Lower lobe of right lung (tissue), 2 donors: ENCODE data around the gene CD248. TPM values are rescaled to one million over a fixed set of nuclear protein-coding genes. Genes with fewer than 3 reads are reported as not detected.
"Not testable (repeated sequence)": the region's sequence is repeated elsewhere in the genome, so short reads cannot be mapped to it uniquely, and the experiment has no call there.

Experiments used
- ATAC-seq, 2 donors: fragments of 200-7000 bp; cut with Tn5 transposase; one replicate each; pipeline ENCODE4 v1.9.1; 2020 to 2022; ENCODE audit warnings: mild to moderate bottlenecking in 2 of 2, moderate library complexity in 2 of 2
- DNase-seq: peaks from one replicate; pipeline ENCODE4 v3.0.0-alpha.2; 2020
- H3K27ac ChIP-seq: fragments of 200-600 bp; one replicate; pipeline ENCODE4 v1.8.0; 2022
- H3K27me3 ChIP-seq: fragments of 200-600 bp; one replicate; pipeline ENCODE4 v1.8.0; 2022; ENCODE audit warnings: low read depth
- H3K36me3 ChIP-seq: fragments of 200-600 bp; one replicate; pipeline ENCODE4 v1.8.0; 2022; ENCODE audit warnings: mild to moderate bottlenecking
- H3K4me1 ChIP-seq: fragments of 200-600 bp; one replicate; pipeline ENCODE4 v1.8.0; 2022
- H3K4me3 ChIP-seq: fragments of 200-600 bp; one replicate; pipeline ENCODE4 v1.8.0; 2022; ENCODE audit warnings: mild to moderate bottlenecking
- H3K9me3 ChIP-seq: fragments of 200-600 bp; one replicate; pipeline ENCODE4 v1.8.0; 2022
- intact Hi-C: fragments of 100-400 bp; cut with DNase I; formaldehyde crosslinking; loops from one replicate; pipeline ENCODE4 v1.11.0; 2022
- total RNA-seq: library from RNA; stranded (reverse); fragmentation: NEBNext Ultra II Directional; extraction: Animal tissue kit (Norgen Biotek cat#: 25700); gene quantifications from one replicate; pipeline ENCODE4 v1.2.1, GENCODE V29; 2021
- TF ChIP-seq, protein P1 (sequence below): fragments of 200-600 bp; IDR thresholded peaks from one replicate; pipeline ENCODE4 v1.8.0; 2022; ENCODE audit warnings: antibody characterized with exemption, mild to moderate bottlenecking
- donor health status: DM: no; HTN: yes; CAD: no; lungs with severe emphysema.

Gene CD248
- total RNA-seq, 1 donor from 2014 or later, result 28.7 TPM

- Histone ChIP-seq H3K27ac (peak overlapping the region; percentile 41), H3K4me1 (peaks cover 15% of the 10 kb centered on the region), H3K9me3 (no peaks in the 10 kb centered on the region), H3K36me3 (no peaks in the 10 kb centered on the region), H3K4me3 (no peak overlapping the region), H3K27me3 (no peaks in the 10 kb centered on the region)
- DNase-seq, result no peak
- TF ChIP-seq, protein P1, sequence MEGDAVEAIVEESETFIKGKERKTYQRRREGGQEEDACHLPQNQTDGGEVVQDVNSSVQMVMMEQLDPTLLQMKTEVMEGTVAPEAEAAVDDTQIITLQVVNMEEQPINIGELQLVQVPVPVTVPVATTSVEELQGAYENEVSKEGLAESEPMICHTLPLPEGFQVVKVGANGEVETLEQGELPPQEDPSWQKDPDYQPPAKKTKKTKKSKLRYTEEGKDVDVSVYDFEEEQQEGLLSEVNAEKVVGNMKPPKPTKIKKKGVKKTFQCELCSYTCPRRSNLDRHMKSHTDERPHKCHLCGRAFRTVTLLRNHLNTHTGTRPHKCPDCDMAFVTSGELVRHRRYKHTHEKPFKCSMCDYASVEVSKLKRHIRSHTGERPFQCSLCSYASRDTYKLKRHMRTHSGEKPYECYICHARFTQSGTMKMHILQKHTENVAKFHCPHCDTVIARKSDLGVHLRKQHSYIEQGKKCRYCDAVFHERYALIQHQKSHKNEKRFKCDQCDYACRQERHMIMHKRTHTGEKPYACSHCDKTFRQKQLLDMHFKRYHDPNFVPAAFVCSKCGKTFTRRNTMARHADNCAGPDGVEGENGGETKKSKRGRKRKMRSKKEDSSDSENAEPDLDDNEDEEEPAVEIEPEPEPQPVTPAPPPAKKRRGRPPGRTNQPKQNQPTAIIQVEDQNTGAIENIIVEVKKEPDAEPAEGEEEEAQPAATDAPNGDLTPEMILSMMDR, result no peak
- intact Hi-C loops, result no loop called here
- peak; percentile 37 to 49 for ATAC-seq
Observed at GRCh38 chr11:66362481-66363147, 45.8 kb upstream of the CD248 start.

DNA sequence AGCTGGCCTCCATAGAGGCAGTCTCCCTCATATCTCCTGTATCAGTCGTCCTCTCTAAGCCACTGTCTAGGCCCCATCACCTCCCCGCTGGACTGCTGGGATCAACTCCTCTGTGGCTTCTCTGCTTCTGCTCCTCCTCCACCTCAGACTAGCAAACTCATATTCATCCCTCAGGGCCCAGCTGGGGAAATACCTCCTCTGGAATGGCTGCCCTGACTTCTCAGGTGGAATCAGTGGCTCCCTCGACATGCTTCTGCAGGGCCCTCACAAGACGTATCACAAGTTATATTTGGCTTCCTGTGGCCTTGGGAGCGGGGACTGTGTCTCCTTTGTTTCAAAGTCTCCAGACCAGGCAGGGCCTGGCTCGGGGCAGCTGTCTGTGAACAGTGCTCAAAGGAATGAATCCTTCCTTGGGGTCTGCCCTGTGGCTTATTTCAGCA is 44.7 kb upstream of the CD248 start:
- H3K4me1 ChIP-seq, result peaks cover 15% of the 10 kb centered on the region
- no peaks in the 10 kb centered on the region for H3K36me3 ChIP-seq
- TF ChIP-seq, protein P1, result no peak
- intact Hi-C loops, result no loop called here
- no peak overlapping the region for H3K4me3 ChIP-seq
- no peaks in the 10 kb centered on the region for H3K9me3 ChIP-seq
- H3K27me3 ChIP-seq, result no peaks in the 10 kb centered on the region
- no peak overlapping the region for H3K27ac ChIP-seq
- DNase-seq (no peak), ATAC-seq (no peak)

DNA sequence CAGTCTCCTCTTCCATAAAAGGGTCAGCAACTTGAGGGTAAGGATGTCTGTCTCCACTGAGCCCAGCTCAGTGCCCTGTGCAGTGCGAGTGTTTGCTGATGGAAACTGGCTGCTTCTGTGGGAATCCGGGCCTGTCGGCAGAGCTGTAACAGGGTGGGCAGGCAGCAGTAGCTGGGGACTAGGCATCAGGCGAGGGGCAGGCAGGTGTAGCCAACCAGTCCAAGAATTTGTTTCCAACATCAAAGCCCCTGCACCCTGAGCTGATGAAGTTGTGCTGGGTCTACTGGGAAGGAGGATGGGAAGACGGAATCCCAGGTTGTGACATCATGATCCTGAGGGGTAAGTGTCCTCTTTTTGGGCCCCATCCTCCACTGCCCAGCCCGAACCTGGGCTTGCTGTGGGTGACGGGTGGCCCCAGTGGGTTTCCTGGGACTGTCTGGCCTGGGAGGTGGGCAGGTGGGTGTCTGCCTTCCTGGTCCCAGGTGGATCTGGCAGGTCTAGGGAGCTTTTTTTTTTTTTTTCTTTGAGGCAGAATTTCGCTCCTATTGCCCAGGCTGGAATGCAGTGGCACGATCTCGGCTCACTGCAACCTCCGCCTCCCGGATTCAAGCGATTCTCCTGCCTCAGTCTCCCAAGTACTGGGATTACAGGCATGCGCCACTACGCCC is 43.7 kb upstream of the CD248 start:
- H3K4me3 ChIP-seq, result no peak overlapping the region
- H3K27ac ChIP-seq, result no peak overlapping the region
- H3K4me1 ChIP-seq, result peaks cover 15% of the 10 kb centered on the region
- H3K36me3 ChIP-seq, result no peaks in the 10 kb centered on the region
- ATAC-seq (no peak), DNase-seq (no peak)
- intact Hi-C loops, result no loop called here
- no peaks in the 10 kb centered on the region for H3K9me3 ChIP-seq
- TF ChIP-seq, protein P1, result no peak
- no peaks in the 10 kb centered on the region for H3K27me3 ChIP-seq

- intact Hi-C loops, result no loop called here
- TF ChIP-seq, protein P1, result no peak
- H3K36me3 ChIP-seq, result no peaks in the 10 kb centered on the region
- no peaks in the 10 kb centered on the region for H3K9me3 ChIP-seq
- peaks cover 15% of the 10 kb centered on the region for H3K4me1 ChIP-seq
- ATAC-seq (no peak), DNase-seq (no peak)
- H3K27ac ChIP-seq, result no peak overlapping the region
- H3K27me3 ChIP-seq, result no peaks in the 10 kb centered on the region
- H3K4me3 ChIP-seq, result no peak overlapping the region
Observed at GRCh38 chr11:66359662-66360087, 42.8 kb upstream of the CD248 start.

DNA sequence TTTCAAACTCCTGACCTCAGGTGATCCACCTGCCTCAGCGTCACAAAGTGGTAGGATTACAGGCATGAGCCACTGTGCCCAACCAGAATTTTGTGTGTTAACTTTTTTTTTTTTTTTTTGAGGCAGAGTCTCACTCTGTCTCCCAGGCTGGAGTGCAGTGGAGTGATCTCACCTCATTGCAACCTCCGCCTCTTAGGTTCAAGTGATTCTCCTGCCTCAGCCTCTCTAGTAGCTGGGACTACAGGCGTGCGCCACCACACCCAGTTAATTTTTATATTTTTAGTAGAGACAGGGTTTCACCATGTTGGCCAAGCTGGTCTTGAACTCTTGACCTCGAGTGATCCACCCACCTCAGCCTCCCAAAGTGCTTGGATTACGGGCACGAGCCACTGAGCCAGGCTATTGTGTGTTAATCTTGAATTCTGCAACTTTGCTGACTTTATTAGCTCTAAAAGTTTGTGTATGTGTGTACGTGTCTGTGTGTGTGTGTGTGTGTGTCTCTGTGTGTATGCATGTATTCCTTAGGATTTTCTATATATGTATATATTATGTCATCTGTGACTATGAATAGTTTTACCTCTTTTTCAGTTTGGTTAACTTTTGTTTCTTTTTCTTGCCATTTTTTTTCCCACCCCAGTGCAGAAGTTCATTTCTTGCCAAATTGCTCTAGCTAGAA is 33.9 kb upstream of the CD248 start:
- Histone ChIP-seq H3K27ac (peak overlapping the region; percentile 2), H3K4me1 (peaks cover 16% of the 10 kb centered on the region)
- peak; percentile 21 for DNase-seq
- H3K27me3 ChIP-seq, H3K36me3 ChIP-seq, ATAC-seq, intact Hi-C loops, H3K4me3 ChIP-seq, H3K9me3 ChIP-seq: not testable (repeated sequence)

GRCh38 chr11:66349084-66349386 is 32.2 kb upstream of the CD248 start:
- ATAC-seq (no peak), DNase-seq (no peak)
- H3K27me3 ChIP-seq, result no peaks in the 10 kb centered on the region
- intact Hi-C loops, result no loop called here
- H3K27ac ChIP-seq, result peak overlapping the region; percentile 25
- no peaks in the 10 kb centered on the region for H3K36me3 ChIP-seq
- peaks cover 28% of the 10 kb centered on the region for H3K4me1 ChIP-seq
- TF ChIP-seq, protein P1, result no peak
- no peaks in the 10 kb centered on the region for H3K9me3 ChIP-seq
- no peak overlapping the region for H3K4me3 ChIP-seq
